GM20431 (cell line): Measurements from ENCODE around the gene TGM5.
"Not testable (repeated sequence)": the region's sequence is repeated elsewhere in the genome, so short reads cannot be mapped to it uniquely, and the experiment has no call there.

ENCODE experiments used
- in situ Hi-C: fragments of 300-500 bp; cut with MseI, MboI; formaldehyde crosslinking; loops from one replicate; pipeline ENCODE4 v1.15.0; 2020; ENCODE audit warnings: low sequenced_read_pairs; ENCODE audit not compliant: unreplicated experiment

TGM5 gene

GRCh38 chr15:43199945-43200488, 66.7 kb downstream of the TGM5 start:
- in situ Hi-C loops, result no loop called here

DNA sequence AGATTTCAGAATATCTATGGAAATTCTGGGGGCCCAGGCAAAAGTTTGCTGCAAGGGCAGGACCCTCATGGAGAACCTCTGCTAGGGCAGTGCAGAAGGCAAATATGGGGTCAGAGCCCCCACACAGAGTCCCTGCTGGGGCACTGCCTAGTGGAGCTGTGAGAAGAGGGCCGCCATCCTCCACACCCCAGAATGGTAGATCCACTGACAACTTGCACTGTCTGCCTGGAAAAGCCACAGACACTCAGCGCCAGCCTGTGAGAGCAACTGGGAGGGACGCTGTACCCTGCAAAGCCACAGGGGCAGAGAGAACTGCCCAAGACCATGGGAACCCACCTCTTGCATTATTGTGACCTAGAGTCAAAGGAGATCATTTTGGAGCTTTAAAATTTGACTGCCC, 67.7 kb downstream of the TGM5 start:
- in situ Hi-C loops, result no loop called here

DNA sequence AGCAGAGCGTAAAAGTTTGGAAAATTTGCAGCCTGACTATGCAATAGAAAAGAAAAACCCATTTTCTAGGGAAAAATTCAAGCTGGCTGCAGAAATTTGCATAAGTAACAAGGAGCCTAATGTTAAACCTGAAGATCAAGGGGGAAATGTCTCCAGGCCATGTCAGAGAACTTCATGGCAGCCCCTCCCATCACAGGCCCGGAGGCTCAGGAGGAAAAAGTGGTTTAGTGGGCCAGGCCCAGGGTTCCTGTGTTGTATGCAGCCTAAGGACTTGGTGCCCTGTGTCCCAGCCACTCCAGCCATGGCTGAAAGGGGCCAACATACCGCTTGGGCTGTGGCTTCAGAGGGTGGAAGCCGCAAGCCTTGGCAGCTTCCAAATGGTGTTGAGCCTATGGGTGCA, 68.2 kb downstream of the TGM5 start:
- in situ Hi-C loops, result not testable (repeated sequence)

DNA sequence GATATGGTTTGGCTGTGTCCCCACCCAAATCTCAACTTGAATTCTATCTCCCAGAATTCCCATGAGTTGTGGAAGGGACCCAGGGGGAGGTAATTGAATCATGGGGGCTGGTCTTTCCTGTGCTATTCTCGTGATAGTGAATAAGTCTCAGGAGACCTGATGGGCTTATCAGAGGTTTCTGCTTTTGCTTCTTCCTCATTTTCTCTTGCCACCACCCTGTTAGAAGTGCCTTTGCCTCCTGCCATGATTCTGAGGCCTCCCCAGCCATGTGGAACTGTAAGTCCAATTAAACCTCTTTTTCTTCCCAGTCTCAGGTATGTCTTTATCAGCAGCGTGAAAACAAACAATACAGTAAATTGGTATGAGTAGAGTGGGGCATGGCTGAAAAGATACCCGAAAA, 69.0 kb downstream of the TGM5 start:
- in situ Hi-C loops, result not testable (repeated sequence)

DNA sequence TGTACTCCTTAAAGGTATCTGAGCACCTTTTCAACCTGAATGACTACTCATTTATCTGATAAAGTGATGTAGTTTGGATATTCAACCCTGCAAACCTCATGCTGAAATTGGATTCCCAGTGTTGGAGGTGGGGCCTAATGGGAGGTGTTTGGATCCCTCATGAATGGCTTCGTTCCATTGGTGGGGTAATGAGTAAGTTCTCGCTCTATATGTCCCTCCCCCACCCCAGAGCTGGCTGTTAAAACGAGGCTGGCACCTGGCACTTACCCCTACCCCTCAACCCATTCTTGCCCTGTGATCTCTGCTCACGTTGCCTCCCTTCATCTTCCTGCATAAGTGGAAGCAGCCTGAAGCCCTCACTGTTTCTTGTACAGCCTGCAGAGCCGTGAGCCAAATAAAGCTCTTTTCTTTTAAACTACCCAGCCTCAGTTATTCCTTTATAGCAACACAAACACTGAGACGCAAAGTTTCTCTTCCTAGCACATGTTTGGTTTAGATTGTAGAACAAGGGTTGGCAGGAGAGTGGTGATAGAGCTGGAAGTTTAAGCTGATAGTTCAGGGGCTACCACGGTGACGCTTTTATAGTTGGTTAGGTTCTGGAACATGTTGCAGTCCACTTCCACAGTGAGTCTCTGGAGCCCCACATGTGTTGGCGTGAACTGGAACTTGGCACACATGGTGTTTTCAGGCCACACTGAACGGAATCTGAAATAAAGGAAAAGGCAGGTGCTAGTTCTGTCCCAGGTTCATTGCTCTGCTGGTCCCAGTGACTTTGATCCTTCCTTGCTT, 69.8 kb downstream of the TGM5 start:
- in situ Hi-C loops, result no loop called here

DNA sequence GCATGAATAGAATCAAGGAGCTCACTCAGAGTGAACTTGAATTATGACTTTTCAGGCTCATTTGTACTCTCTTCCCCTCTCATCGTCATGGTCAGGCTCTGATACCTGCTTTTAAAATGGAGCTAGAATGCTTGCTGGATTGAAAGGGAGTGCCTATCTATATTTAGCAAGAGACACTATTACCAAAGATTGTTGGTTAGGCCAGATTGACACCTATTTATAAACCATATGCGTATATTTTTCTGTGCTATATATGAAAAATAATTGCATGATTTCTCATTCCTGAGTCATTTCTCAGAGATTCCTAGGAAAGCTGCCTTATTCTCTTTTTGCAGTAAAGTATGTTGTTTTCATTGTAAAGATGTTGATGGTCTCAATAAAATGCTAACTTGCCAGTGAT, 71.9 kb downstream of the TGM5 start:
- in situ Hi-C loops, result no loop called here

GRCh38 chr15:43193710-43194109, 73.0 kb downstream of the TGM5 start:
- in situ Hi-C loops, result no loop called here

DNA sequence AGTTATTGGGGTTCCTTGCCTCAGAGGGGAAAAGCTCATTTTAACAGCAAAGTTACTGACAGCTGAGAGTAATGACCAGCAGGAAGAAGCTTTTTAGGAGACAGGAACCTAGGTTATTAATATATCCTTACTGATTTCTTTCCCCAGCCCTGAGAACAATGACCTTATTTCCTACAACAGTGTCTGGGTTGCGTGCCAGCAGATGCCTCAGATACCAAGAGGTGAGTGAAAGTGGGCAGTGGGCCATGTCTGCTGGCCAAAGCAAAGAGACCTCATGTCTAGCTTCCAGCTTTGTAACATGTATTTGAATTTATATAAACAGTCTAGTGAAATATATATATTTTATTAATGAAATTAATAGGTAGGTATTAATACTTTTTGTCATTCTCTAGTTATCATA, 76.5 kb downstream of the TGM5 start:
- in situ Hi-C loops, result no loop called here

DNA sequence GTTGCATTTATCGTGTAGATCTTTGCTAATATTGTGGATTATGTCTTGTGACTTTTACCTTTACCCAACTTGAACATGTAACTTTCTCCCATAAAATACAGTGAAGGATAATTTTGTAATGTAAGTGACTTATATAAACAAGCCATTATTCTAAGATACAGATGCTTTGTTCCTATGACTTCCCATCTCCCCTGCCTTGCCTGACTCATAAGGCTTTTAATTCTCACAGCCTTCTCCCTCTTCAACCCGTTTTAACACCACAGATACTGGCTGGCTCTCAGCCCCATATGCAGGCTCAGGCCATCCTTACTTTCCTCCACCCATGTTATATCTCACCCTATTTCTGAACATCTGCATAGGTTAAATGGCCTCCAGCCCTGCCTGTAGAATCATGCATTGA, 77.4 kb downstream of the TGM5 start:
- in situ Hi-C loops, result no loop called here

- in situ Hi-C loops, result no loop called here
Measured at GRCh38 chr15:43187544-43188155, 79.1 kb downstream of the TGM5 start.

DNA sequence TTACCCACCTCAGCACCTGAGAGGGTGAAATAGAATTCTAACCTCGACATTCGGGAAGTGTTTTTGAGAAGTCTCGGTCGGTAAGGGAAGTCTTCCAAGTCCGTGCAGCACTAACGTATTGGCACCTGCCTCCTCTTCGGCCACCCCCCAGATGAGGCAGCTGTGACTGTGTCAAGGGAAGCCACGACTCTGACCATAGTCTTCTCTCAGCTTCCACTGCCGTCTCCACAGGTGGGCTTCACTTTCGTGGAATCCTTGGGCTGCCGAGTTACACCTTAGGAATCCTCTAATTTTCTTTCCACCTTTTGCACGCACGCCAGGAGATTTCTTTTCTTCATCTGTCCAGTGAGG, 80.8 kb downstream of the TGM5 start:
- in situ Hi-C loops, result no loop called here

- in situ Hi-C loops, result no loop called here
Measured at GRCh38 chr15:43185157-43186002, 81.3 kb downstream of the TGM5 start, which contains the start of gene CCNDBP1. CCNDBP1 (plus strand) TSS chr15:43185403; CDS start chr15:43185499, 96 bp downstream.

GRCh38 chr15:43184407-43185124, 82.2 kb downstream of the TGM5 start:
- in situ Hi-C loops, result no loop called here

- in situ Hi-C loops, result no loop called here
Measured at GRCh38 chr15:43183270-43183669, 83.5 kb downstream of the TGM5 start.
